ELR (cell line): ENCODE data around the gene P3H3.
A peak's percentile ranks its signal among the peaks of the same experiment; 100 is the strongest.

Source experiments
- DNase-seq: peaks from one replicate; pipeline ENCODE4 v3.0.0-alpha.2; 2015; ENCODE audit warnings: low read depth

Gene P3H3

GRCh38 chr12:6827982-6828780 lies at the start of gene P3H3:
TSS of gene P3H3 (plus strand) at chr12:6828407. CDS start at chr12:6828441, 34 bp downstream.
- peak; percentile 76 for DNase-seq

- DNase-seq: peak; percentile 95
Measured at GRCh38 chr12:6778574-6779550, 49.3 kb upstream of the P3H3 start.

- no peak for DNase-seq
Measured at GRCh38 chr12:6779708-6780432, 48.3 kb upstream of the P3H3 start.

- no peak for DNase-seq
Measured at GRCh38 chr12:6780573-6780972, 47.6 kb upstream of the P3H3 start.

GRCh38 chr12:6782119-6782518 lies 46.1 kb upstream of the P3H3 start:
- no peak for DNase-seq

- no peak for DNase-seq
Measured at GRCh38 chr12:6782850-6783566, 45.2 kb upstream of the P3H3 start.

GRCh38 chr12:6783828-6784227 lies 44.4 kb upstream of the P3H3 start:
- no peak for DNase-seq

GRCh38 chr12:6784296-6784695 lies 43.9 kb upstream of the P3H3 start:
- DNase-seq: peak; percentile 14

GRCh38 chr12:6784761-6785160 lies 43.4 kb upstream of the P3H3 start:
- no peak for DNase-seq

GRCh38 chr12:6786416-6787094 lies 41.7 kb upstream of the P3H3 start:
- no peak for DNase-seq

- no peak for DNase-seq
Measured at GRCh38 chr12:6787309-6787708, 40.9 kb upstream of the P3H3 start.

- DNase-seq: no peak
Measured at GRCh38 chr12:6788972-6789924, 39.0 kb upstream of the P3H3 start, which contains the start of gene CD4. TSS of gene CD4 (plus strand) at chr12:6789528. CDS start at chr12:6800139, 10,611 bp downstream.

- no peak for DNase-seq
Measured at GRCh38 chr12:6790496-6791150, 37.6 kb upstream of the P3H3 start.

- DNase-seq: no peak
Measured at GRCh38 chr12:6791931-6792520, 36.2 kb upstream of the P3H3 start.

GRCh38 chr12:6792522-6793201 lies 35.5 kb upstream of the P3H3 start:
- no peak for DNase-seq

GRCh38 chr12:6795088-6795487 lies 33.1 kb upstream of the P3H3 start:
- no peak for DNase-seq

GRCh38 chr12:6796576-6796975 lies 31.6 kb upstream of the P3H3 start:
- no peak for DNase-seq

- no peak for DNase-seq
Measured at GRCh38 chr12:6799147-6799546, 29.1 kb upstream of the P3H3 start.
